H1 (cell line): ENCODE results near the gene CTSA. TPM values are rescaled to one million over a fixed set of nuclear protein-coding genes. Genes with fewer than 3 reads are reported as not detected.

Experiments used
- CHD7 ChIP-seq: fragments of 300-600 bp; sonication (generic); IDR thresholded peaks from 2 replicates; pipeline ENCODE4 v1.7.1; 2012; ENCODE audit warnings: low read length, moderate library complexity, mild to moderate bottlenecking, inconsistent platforms; ENCODE audit not compliant: insufficient replicate concordance
- HDAC2 ChIP-seq, 2 experiments: fragments of 300-600 bp in 1 of 2; sonication (generic) in 1 of 2; IDR thresholded peaks; 2 replicates each; pipeline ENCODE4 v1.6.1; 2011 to 2012; ENCODE audit warnings: low read depth in 2 of 2, low read length in 2 of 2, mild to moderate bottlenecking in 2 of 2, moderate library complexity in 2 of 2, borderline replicate concordance in 1 of 2, inconsistent platforms in 1 of 2
- polyA plus RNA-seq, 7 experiments: library from polyadenylated mRNA; depleted of rRNA in 3 of 7; stranded (reverse) in 5 of 7; unstranded in 2 of 7; fragments of >200 nt in 5 of 7; fragments of 200-250 nt in 2 of 7; gene quantifications; 1 replicate in 5 of 7; 2 replicates in 1 of 7; 4 replicates in 1 of 7; pipeline versions ENCODE4 v1.2.1 to v1.2.3, GENCODE V29; 2011 to 2013; ENCODE audit warnings: missing spikeins in 2 of 7, mixed read lengths in 2 of 7
- total RNA-seq: library from RNA; stranded (reverse); fragmentation: NEBNext Ultra II Directional; extraction: Animal tissue kit (Norgen Biotek cat#: 25700); gene quantifications from 2 replicates; pipeline ENCODE4 v1.2.1, GENCODE V29; 2021

CTSA gene
- total and polyA plus RNA-seq, 2 of the 8 experiments (the other 6 are each of a cell fraction or from before 2014, with no cell fraction given), result 49.7 to 74.0 TPM

DNA sequence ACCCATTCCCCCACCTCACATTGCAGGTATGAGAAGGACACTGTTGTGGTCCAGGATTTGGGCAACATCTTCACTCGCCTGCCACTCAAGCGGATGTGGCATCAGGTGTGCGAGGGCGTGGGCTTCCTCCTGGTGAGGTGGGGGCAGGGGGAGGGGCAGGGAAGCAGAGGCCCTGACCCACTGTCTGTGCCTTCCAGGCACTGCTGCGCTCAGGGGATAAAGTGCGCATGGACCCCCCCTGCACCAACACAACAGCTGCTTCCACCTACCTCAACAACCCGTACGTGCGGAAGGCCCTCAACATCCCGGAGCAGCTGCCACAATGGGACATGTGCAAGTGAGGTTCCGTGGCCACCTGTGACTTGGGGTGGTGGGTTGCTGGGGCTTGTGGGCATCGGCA, 3.7 kb downstream of the CTSA start (continued):
- TF ChIP-seq CHD7, result no peak
- TF ChIP-seq HDAC2 (IDR thresholded peaks at IDR 0.05; ENCODE audit: borderline replicate concordance in 1 of 2, low read depth in 2 of 2, low read length in 2 of 2), result no peak
